Neural progenitor cell (in vitro differentiated cells): ENCODE data around the gene EXOC6B. TPM values are rescaled to one million over a fixed set of nuclear protein-coding genes. Genes with fewer than 3 reads are reported as not detected.

Experiments used
- DNase-seq: peaks from one replicate; pipeline ENCODE4 v3.0.0-alpha.2; 2016; ENCODE audit warnings: low spot score
- H2AFZ ChIP-seq: fragments of 200-600 bp; sonication (generic); replicated peaks from 2 replicates; pipeline ENCODE4 v1.6.1; 2016; ENCODE audit warnings: antibody characterized with exemption
- H3F3A ChIP-seq: fragments of 200-600 bp; sonication (generic); 2 replicates; pipeline ENCODE4 v1.6.1; 2016; ENCODE audit warnings: antibody characterized with exemption, low read depth
- H3K27ac ChIP-seq: fragments of 200-600 bp; sonication (generic); 2 replicates; pipeline ENCODE4 v1.5.1; 2016; ENCODE audit warnings: mild to moderate bottlenecking
- H3K27me3 ChIP-seq: fragments of 200-600 bp; sonication (generic); 2 replicates; pipeline ENCODE4 v1.6.1; 2016; ENCODE audit warnings: mild to moderate bottlenecking, moderate library complexity
- H3K36me3 ChIP-seq: fragments of 200-600 bp; sonication (generic); 2 replicates; pipeline ENCODE4 v1.5.1; 2016
- H3K4me1 ChIP-seq: fragments of 200-600 bp; sonication (generic); 2 replicates; pipeline ENCODE4 v1.6.1; 2016; ENCODE audit warnings: mixed run types
- H3K4me2 ChIP-seq: fragments of 200-600 bp; sonication (generic); 2 replicates; pipeline ENCODE4 v1.6.1; 2016
- H3K4me3 ChIP-seq: fragments of 200-600 bp; sonication (generic); 2 replicates; pipeline ENCODE4 v1.5.1; 2016
- H3K79me2 ChIP-seq: fragments of 200-600 bp; sonication (generic); 2 replicates; pipeline ENCODE4 v1.6.1; 2016; ENCODE audit warnings: low read depth
- H3K9ac ChIP-seq: fragments of 200-600 bp; sonication (generic); 2 replicates; pipeline ENCODE4 v1.6.1; 2016
- H3K9me3 ChIP-seq: fragments of 200-600 bp; sonication (generic); 2 replicates; pipeline ENCODE4 v1.5.1; 2016; ENCODE audit warnings: low read depth
- H4K20me1 ChIP-seq: fragments of 200-600 bp; sonication (generic); 2 replicates; pipeline ENCODE4 v1.6.1; 2016; ENCODE audit warnings: low read depth
- H3K27ac Mint-ChIP-seq: 3 replicates; pipeline ENCODE4 v1.8.0; 2021; ENCODE audit warnings: mixed read lengths
- H3K27me3 Mint-ChIP-seq: 2 replicates; pipeline ENCODE4 v1.8.0; 2022; ENCODE audit warnings: low read depth, mild to moderate bottlenecking, inconsistent platforms, moderate library complexity, mixed read lengths; ENCODE audit not compliant: insufficient read depth
- H3K36me3 Mint-ChIP-seq: 3 replicates; pipeline ENCODE4 v1.8.0; 2021; ENCODE audit warnings: mixed read lengths
- H3K4me1 Mint-ChIP-seq: 3 replicates; pipeline ENCODE4 v1.8.0; 2021; ENCODE audit warnings: mixed read lengths
- H3K4me3 Mint-ChIP-seq: 3 replicates; pipeline ENCODE4 v1.8.0; 2021; ENCODE audit warnings: mild to moderate bottlenecking, moderate library complexity, mixed read lengths
- H3K9me3 Mint-ChIP-seq: 3 replicates; pipeline ENCODE4 v1.8.0; 2020; ENCODE audit warnings: mixed read lengths
- EZH2 ChIP-seq: fragments of 200-600 bp; sonication (generic); IDR thresholded peaks from 2 replicates; pipeline ENCODE4 v1.6.1; 2017; ENCODE audit warnings: antibody characterized with exemption, mild to moderate bottlenecking, moderate library complexity
- EZH2phosphoT487 ChIP-seq: fragments of 200-600 bp; sonication (generic); IDR thresholded peaks from 2 replicates; pipeline ENCODE4 v1.6.1; 2017; ENCODE audit warnings: antibody characterized with exemption
- total RNA-seq: library from RNA; depleted of rRNA; stranded (reverse); fragments of >200 nt; gene quantifications from 2 replicates; pipeline ENCODE4 v1.2.3, GENCODE V29; 2015; ENCODE audit warnings: low replicate concordance
- TF ChIP-seq, protein P1 (sequence below): fragments of 200-600 bp; sonication (generic); IDR thresholded peaks from 2 replicates; pipeline ENCODE4 v1.5.1; 2017; ENCODE audit warnings: antibody characterized with exemption, mild to moderate bottlenecking

EXOC6B gene
- total RNA-seq, 1 donor from 2014 or later, result 41.2 TPM

DNA sequence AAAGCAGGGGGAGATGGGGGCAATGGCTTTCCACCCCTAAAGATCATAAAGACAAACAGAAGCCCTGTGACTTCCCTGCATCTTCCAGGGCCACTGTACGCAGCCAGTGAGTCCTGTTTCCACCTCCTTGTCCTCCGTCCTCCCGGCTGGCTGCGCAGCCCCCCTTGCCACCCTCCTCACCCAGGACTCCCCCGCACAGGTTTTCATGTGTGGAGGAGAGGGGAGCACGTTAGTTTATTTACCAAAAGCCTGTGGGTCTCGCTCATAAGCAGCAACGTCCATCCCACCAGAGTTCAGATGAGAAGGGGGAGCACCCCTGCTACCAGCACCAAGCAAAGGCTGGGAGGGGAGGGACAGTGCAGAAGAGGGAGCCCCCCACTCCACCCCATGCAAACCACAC, 689.9 kb downstream of the EXOC6B start:
- Histone ChIP-seq H4K20me1 (no peaks in the 10 kb centered on the region), H3K4me2 (peak overlapping the region; percentile 45), H3F3A (peaks cover under 1% of the 10 kb centered on the region), H3K9me3 (no peaks in the 10 kb centered on the region), H3K79me2 (no peaks in the 10 kb centered on the region), H3K4me1 (peaks cover 26% of the 10 kb centered on the region), H3K36me3 (no peaks in the 10 kb centered on the region), H3K9ac (no peak overlapping the region), H3K4me3 (no peak overlapping the region), H2AFZ (no peak overlapping the region), H3K27me3 (peaks cover 27% of the 10 kb centered on the region), H3K27ac (no peak overlapping the region)
- Mint-ChIP-seq H3K9me3 (no peaks in the 10 kb centered on the region), H3K4me3 (no peak overlapping the region), H3K4me1 (peaks cover 12% of the 10 kb centered on the region), H3K27me3 (peaks cover 8% of the 10 kb centered on the region), H3K36me3 (no peaks in the 10 kb centered on the region), H3K27ac (no peak overlapping the region)
- no peak for TF ChIP-seq EZH2
- no peak for TF ChIP-seq EZH2phosphoT487
- TF ChIP-seq, protein P1, sequence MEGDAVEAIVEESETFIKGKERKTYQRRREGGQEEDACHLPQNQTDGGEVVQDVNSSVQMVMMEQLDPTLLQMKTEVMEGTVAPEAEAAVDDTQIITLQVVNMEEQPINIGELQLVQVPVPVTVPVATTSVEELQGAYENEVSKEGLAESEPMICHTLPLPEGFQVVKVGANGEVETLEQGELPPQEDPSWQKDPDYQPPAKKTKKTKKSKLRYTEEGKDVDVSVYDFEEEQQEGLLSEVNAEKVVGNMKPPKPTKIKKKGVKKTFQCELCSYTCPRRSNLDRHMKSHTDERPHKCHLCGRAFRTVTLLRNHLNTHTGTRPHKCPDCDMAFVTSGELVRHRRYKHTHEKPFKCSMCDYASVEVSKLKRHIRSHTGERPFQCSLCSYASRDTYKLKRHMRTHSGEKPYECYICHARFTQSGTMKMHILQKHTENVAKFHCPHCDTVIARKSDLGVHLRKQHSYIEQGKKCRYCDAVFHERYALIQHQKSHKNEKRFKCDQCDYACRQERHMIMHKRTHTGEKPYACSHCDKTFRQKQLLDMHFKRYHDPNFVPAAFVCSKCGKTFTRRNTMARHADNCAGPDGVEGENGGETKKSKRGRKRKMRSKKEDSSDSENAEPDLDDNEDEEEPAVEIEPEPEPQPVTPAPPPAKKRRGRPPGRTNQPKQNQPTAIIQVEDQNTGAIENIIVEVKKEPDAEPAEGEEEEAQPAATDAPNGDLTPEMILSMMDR, result no peak
- no peak for DNase-seq

DNA sequence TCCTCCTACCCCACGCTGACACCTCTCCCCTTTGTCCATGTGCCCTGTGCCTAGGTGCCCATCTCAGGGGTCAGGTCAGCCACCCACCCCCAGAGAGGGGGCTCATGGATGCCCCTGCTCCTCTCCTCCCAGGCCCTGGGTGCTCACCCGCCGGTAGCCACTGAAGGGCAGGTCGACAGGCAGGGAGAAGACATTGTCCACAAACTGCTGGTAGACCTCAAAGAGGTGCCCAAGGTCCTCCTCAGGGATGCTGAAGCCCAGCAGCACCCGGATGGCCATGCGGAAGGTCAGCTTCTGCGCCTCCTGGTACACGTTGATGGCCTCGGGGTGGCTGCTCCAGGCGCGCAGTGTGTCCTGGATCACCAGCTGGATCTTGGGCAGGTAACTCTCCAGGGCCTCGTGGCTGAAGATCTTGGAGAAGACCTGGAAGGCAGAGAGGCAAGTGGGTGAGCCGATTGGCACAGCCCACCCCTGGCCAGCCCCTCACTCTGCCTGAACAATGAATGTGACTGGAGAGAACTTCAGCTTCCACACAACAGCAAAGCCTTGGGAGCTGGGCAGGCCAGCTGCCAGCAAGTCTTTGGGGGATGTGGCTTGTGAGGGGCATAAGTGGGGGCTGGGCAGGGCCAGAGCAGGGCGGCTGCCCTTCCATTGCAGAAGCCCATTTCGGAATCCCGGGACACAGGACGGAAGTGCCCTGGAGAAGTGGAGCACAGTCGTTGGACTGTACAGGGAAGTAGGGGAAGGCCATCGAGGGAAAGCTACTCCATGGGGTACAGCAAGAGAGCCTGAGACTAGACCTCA, 690.6 kb downstream of the EXOC6B start:
- peaks cover 20% of the 10 kb centered on the region for H3K4me1 Mint-ChIP-seq
- no peaks in the 10 kb centered on the region for H3K9me3 ChIP-seq
- H3K4me1 ChIP-seq, result peaks cover 33% of the 10 kb centered on the region
- peaks cover 8% of the 10 kb centered on the region for H3F3A ChIP-seq
- no peak overlapping the region for H3K27ac ChIP-seq
- H3K4me3 Mint-ChIP-seq, result no peak overlapping the region
- H3K27me3 ChIP-seq, result peaks cover 20% of the 10 kb centered on the region
- H3K4me3 ChIP-seq, result no peak overlapping the region
- no peak overlapping the region for H3K9ac ChIP-seq
- H3K27ac Mint-ChIP-seq, result no peak overlapping the region
- no peak overlapping the region for H2AFZ ChIP-seq
- peaks cover 8% of the 10 kb centered on the region for H3K27me3 Mint-ChIP-seq
- no peaks in the 10 kb centered on the region for H4K20me1 ChIP-seq
- no peaks in the 10 kb centered on the region for H3K79me2 ChIP-seq
- H3K9me3 Mint-ChIP-seq, result no peaks in the 10 kb centered on the region
- no peak overlapping the region for H3K4me2 ChIP-seq
- H3K36me3 Mint-ChIP-seq, result no peaks in the 10 kb centered on the region
- TF ChIP-seq EZH2phosphoT487 (no peak), EZH2 (no peak)
- TF ChIP-seq, protein P1, result no peak
- no peak for DNase-seq
- no peaks in the 10 kb centered on the region for H3K36me3 ChIP-seq

DNA sequence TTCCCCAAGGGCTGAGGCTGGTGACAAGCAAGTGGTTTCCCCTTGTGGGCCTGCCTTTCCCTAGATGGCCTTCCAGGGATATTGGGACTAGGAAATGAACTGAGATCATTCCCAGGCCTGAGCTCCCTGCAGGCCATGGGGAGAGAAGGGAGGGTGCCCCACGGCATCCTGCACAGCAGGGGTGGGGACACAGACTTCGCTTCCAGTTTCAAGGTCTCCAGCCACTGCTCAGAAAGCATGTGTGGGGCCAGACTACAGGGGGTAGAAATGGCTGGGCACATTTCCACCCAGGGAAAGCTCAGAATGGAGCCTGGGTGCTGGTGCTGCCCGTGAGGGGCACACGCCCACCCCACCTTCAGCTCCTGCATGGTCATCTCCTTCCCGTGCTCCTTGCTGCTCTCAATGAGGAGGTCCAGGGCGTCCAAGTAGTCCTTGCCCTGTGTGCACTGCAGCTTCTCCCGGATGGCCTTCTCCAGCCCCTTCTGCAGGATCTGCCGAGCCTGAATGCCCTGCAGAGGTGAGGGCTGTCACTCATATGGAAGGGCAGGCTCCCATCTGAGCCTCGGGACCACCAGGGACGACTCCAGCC, 691.3 kb downstream of the EXOC6B start:
- H4K20me1 ChIP-seq, result no peaks in the 10 kb centered on the region
- H3K4me1 Mint-ChIP-seq, result peaks cover 27% of the 10 kb centered on the region
- H3K9me3 Mint-ChIP-seq, result no peaks in the 10 kb centered on the region
- H3K36me3 ChIP-seq, result no peaks in the 10 kb centered on the region
- no peak overlapping the region for H3K4me3 ChIP-seq
- no peak overlapping the region for H3K4me3 Mint-ChIP-seq
- TF ChIP-seq, protein P1, result no peak
- TF ChIP-seq EZH2phosphoT487 (no peak), EZH2 (no peak)
- no peak overlapping the region for H3K27ac Mint-ChIP-seq
- H3K79me2 ChIP-seq, result no peaks in the 10 kb centered on the region
- H2AFZ ChIP-seq, result no peak overlapping the region
- peaks cover 6% of the 10 kb centered on the region for H3K27me3 Mint-ChIP-seq
- no peak overlapping the region for H3K4me2 ChIP-seq
- H3K27ac ChIP-seq, result no peak overlapping the region
- peaks cover 13% of the 10 kb centered on the region for H3F3A ChIP-seq
- peaks cover 40% of the 10 kb centered on the region for H3K4me1 ChIP-seq
- H3K9ac ChIP-seq, result no peak overlapping the region
- H3K36me3 Mint-ChIP-seq, result no peaks in the 10 kb centered on the region
- peaks cover 13% of the 10 kb centered on the region for H3K27me3 ChIP-seq
- H3K9me3 ChIP-seq, result no peaks in the 10 kb centered on the region
- DNase-seq, result no peak
